ENCODE measurements around the gene GNG3. TPM values are rescaled to one million over a fixed set of nuclear protein-coding genes. Genes with fewer than 3 reads are reported as not detected.
"Not testable (repeated sequence)": the region's sequence is repeated elsewhere in the genome, so short reads cannot be mapped to it uniquely, and the experiment has no call there.

Gene GNG3
- total RNA-seq, 1 donor from 2014 or later = not detected

DNA sequence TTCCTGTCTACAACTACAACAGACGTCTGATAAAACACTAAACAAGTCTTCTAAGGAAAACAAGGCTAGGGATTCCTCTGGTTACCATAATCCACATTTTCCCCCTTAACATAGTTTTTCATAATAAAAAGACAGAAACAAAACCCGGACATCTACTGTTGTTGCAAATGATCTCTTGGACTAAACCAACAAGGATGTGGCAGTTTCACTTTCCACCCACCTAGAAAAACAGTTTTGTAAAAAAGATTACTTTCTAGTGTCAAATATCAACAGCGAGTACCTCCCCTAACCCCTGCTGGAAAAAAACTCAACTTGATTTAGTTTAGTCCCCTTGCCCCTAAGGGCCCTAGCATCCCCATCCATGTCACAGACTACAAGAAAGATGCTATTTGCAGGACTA lies 5.4 kb downstream of the GNG3 start:
- intact Hi-C loops (cut with DNase I) = no loop called here
- no peak for ATAC-seq (ENCODE audit: poor library complexity)
- DNase-seq = no peak

DNA sequence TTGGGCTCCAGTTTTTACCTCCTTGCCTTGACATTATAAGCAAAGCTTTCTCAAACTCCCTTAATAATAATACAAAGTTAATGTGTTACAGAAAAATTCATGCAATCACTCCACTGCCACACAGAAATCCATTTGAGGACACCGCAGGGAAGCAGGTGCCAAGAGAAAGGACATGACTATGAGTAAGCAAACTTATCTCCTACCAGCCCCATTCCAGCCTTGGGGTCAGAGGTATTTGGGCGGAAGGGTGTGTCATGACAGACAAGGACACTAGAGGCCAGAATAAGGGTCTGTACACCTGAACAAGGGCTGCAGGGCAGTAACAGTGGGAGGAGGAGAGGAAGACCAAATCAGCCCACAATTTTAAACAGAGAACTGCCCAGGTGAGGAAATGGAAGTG lies 5.9 kb downstream of the GNG3 start:
- DNase-seq (no peak), ATAC-seq (ENCODE audit: poor library complexity) (peak; percentile 10)
- intact Hi-C loops (cut with DNase I) = no loop called here

DNA sequence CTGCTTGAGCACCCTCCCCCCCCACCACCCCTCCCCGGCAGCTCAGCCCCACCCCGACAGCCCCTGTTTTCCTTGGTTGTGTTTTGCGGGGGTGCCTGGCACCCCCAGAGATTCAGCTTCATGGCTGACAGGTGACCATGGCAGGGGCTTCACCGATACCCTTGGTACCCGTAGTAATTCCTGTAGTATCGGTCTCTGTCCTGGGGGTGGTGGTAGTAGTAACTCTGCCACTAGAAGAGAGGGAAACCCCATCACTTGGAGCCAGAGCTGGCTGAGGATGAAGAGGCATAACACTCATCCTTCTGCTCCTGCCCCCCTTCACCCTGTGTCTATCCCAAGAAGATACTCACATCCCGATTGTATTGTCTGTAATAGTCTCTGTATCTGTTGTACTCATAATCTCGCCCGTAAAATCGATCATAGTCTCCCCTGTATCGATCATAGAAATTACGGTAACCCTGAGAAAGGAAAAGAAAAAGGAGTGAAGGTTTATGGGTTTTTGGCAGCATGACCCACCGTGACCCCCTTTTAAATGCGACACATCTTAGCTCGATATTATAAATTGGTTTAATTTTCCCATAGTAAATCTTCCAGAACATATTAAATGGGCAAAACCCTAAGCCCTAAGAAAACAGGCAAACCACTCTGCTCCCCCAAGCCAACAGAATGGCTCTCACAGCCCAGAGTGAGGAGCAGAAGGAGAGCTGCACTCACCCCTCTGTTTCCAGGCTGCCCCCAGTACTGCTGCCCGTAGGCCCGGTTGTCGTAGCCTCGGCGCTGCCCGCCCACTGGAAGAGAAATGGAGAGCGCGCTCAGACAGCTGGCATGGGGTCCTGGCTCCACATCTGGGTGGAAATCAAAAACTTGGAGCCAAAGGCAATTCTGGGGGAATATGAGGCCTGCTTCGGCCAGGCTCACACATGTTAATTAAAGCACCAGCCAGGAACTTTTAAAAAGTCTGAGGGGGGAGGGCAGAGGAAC lies 8.0 kb downstream of the GNG3 start:
- no peak for ATAC-seq (ENCODE audit: poor library complexity)
- intact Hi-C loops (cut with DNase I) = no loop called here
- DNase-seq = no peak

DNA sequence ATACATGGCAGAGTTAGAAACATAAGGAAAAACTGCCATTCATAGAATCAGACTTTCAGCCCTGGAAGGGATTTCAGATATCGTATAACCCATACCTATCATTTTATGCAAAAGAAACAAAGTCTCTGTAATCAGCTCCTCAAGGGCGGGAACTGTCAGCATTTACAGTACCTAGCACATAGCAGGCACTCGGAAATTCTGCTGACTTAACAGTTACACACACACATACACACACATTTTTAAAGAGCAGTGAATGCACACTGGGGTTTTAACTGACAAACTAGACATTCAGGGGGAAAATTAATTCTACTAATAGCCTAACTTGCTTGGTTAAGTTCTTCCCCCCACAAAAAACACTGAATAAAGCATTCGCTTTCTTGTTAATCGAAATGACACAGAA lies 8.7 kb downstream of the GNG3 start:
- intact Hi-C loops (cut with DNase I) = no loop called here
- ATAC-seq (ENCODE audit: poor library complexity) (no peak), DNase-seq (no peak)

DNA sequence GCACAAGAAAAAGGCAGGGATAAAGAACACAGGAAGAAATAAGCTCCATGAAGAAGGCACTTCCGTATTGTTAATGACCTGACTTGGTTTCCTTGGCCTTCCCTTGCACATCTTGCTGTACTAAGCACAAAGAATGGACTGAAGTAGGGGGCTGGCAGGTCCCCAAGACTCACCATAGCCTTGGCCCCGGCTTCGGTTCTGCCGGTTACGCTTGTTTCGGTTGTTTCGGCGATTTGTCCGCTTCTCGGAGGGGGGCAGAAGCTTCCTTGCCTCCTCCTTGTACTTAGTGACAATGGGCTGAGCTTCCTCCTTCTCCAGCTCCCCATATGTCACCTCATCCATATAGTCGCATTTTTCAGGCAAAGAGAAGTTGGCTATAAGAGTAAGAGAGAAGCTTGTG lies 9.3 kb downstream of the GNG3 start:
- ATAC-seq (ENCODE audit: poor library complexity) (no peak), DNase-seq (no peak)
- intact Hi-C loops (cut with DNase I) = no loop called here

DNA sequence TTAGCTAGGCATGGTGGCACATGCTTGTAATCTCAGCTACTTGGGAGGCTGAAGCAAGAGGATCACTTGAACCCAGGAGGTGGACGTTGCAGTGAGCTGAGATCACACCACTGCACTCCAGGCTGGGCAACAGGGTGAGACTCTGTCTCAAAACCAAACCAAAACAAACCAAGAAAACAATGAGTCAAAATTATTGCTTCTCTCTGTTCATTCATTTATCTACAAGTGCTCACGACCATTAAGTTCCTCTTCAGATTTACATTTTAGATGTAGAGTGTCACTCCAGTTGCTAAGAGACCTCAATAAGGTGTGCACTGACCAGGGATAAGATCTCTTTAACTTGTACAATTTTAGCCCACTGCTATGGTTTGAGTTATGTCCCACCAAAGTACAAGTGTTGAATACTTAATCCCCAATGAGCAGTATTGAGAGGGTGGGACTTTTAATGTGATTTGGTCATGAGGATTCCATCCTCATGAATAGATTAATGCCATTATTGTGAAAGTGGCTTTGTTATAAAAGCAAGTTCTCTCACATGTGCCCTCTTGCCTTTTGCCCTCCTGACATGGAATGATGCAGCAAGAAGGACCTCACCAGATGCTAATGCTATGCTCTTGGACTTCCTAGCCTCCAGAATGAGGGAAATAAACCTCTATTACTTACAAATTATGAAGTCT lies 12.0 kb downstream of the GNG3 start:
- ATAC-seq (ENCODE audit: poor library complexity) = no peak
- intact Hi-C loops (cut with DNase I) = no loop called here

DNA sequence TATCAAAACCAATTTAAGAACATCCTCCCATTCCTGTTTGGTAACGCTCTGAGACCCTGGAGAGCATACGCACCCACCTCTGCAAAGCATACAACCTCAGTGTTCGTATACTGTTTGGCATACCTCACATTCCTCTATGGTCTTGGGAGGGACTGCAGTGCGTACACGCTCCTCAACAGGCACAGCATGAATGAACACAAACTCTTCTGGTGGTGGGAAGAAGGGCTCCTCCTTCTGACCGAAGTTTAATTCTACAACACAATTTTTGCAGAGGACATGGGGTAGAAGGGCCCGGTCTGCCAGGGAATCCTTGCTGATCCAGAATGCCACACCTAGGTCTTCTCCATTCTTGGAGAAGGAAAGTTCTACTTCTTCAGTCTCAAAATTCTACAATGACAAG lies 14.5 kb downstream of the GNG3 start:
- ATAC-seq (ENCODE audit: poor library complexity) (no peak), DNase-seq (no peak)
- intact Hi-C loops (cut with DNase I) = no loop called here

More for the DNA sequence above, 12.0 kb downstream of the GNG3 start:
- DNase-seq = no peak

DNA sequence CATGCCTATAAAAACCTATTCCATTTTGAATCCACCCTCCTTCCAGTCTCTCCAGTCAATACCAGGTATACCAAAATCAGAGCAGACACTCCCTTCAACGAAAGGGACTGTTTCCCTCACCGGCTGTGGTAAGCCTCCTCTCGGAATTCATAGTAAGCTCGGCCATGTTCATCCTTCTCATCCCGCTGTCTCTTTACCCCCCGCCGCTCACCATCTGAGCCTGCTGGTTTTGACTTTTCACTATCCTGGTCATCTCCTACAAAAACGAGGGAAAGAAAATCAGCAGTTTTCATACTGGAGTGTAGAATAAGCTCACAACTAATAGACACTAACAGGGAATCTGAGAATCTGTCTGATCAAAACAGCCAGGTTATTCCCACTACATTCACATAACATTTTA lies 16.7 kb downstream of the GNG3 start:
- ATAC-seq (ENCODE audit: poor library complexity) (no peak), DNase-seq (no peak)
- intact Hi-C loops (cut with DNase I) = no loop called here

DNA sequence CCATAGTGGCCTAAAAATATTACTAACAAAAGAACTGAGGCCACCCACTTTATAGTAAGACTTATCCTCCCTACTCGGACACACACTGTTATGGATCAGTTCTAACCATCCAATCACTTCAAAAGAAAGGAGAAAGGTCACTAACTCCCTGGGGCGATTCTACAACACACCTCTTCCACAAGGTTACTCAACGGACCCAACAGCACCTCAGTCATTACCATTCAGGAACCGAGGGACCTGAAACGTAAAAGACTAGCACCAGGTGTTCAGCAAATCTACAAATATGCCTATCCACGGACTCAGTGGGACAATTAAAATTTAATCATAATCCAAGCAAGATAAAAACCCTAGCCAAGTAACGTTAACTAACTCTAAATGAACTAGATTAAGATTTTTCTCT lies 18.2 kb downstream of the GNG3 start:
- DNase-seq = no peak
- no peak for ATAC-seq (ENCODE audit: poor library complexity)
- intact Hi-C loops (cut with DNase I) = no loop called here

DNA sequence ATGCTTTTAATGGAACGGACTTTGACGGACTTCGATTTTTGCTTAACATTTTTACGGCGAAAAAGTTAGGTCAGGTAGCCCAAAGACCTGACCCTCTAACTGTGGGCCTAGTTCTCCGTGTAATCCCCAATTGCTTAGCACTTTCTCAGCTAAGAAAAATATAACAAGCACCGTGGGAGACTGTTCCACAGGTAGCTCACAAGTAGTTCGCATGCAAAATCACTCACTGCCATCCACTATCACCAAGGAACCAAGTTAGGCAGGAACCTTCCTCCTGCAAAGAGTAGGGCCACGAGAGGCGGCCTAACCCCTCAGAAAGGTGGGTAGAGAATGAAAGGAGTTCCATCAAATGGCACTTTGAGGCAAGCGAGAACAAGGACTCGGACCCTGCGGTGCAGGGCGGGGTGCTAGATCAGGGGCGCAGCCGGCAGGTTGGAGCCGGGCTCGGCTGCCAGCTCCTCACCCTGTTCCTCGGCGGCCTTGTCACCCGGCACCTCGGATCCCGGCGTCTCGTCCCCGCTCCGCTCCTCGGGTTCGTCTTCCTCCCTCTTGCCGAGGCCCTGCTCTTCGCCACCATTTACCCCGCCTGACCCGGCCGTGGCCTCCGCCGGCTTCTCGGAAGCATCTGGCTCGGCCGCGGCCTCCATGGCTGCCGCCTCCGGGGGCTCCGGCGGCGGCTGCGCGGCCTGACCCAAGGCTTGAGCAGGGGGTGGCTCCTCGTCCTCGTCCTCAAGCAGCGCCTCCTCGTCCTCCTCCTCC lies 18.9 kb downstream of the GNG3 start:
- no peak for DNase-seq
- intact Hi-C loops (cut with DNase I) = no loop called here
- no peak for ATAC-seq (ENCODE audit: poor library complexity)

DNA sequence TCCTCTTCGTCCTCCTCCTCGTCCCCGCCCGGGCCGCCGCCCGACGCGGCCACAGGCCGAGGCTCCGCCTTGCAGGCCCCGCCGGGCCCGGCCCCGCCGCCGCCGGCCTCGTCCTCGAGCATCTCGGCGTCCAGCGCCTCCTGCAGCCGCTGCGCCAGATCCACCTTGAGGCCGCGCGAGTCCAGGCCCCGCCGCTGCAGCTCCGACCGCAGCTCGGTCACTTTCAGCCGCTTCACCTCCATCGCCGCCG lies 19.4 kb downstream of the GNG3 start:
- intact Hi-C loops (cut with DNase I) = no loop called here
- DNase-seq (no peak), ATAC-seq (ENCODE audit: poor library complexity) (peak; percentile 3)

DNA sequence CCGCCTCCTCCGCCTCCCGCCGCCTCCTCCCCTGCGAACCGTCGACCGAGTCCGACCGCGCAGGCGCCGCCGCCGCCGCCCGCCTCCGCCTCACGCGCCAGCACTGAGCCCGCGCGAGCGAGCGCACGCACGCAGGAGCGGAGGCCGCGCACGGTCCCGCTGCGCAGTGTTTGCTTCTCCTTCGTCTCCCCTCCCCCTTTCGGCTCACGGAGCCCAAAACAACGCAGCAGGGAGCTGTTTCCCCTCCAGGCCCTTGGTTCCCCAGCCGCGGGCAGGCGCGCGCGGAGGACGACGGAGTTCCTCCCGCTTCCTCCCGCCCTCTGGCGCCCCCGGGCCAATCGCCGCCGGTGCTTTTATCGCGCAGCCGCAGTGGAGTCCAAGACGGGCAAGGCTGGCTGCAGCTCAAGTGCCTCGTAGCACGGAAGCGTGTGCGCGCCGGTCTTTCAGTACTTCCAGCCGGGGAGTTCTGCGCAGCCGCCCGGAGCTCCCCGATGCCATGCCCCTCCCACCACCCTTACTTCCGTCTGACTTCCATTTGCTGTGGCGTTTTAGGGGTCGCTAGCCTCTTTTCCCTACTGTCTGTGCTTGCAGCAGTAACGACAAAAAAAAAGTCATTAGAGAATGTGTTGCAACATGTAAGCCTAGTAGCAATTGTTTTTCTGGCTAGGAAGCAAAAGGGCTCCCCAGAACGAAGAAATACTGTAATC lies 19.8 kb downstream of the GNG3 start, which contains the start of gene HNRNPUL2:
HNRNPUL2 (minus strand) TSS at position 293 of the 707 bp plus-strand sequence. CDS start 301 bp downstream, outside the sequence.
- intact Hi-C loops (cut with DNase I) = no loop called here
- DNase-seq = peak; percentile 99
- ATAC-seq (ENCODE audit: poor library complexity) = peak; percentile 94

DNA sequence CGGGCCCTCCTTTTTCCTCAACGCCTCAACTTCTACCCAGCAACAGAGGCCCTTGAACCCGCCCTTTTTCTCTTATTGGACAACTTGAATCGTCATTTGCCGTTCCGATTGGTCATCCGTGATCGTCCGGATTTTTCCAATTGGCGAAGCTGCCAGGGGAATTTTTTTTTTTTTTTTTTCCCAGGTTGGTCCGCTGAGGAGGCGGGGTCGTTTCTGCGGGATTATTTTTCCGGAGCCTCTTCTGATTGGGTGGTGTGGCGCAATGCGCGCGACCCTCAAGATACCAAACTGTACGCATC lies 20.3 kb downstream of the GNG3 start:
- peak; percentile 83 for ATAC-seq (ENCODE audit: poor library complexity)
- peak; percentile 89 for DNase-seq
- intact Hi-C loops (cut with DNase I) = no loop called here

DNA sequence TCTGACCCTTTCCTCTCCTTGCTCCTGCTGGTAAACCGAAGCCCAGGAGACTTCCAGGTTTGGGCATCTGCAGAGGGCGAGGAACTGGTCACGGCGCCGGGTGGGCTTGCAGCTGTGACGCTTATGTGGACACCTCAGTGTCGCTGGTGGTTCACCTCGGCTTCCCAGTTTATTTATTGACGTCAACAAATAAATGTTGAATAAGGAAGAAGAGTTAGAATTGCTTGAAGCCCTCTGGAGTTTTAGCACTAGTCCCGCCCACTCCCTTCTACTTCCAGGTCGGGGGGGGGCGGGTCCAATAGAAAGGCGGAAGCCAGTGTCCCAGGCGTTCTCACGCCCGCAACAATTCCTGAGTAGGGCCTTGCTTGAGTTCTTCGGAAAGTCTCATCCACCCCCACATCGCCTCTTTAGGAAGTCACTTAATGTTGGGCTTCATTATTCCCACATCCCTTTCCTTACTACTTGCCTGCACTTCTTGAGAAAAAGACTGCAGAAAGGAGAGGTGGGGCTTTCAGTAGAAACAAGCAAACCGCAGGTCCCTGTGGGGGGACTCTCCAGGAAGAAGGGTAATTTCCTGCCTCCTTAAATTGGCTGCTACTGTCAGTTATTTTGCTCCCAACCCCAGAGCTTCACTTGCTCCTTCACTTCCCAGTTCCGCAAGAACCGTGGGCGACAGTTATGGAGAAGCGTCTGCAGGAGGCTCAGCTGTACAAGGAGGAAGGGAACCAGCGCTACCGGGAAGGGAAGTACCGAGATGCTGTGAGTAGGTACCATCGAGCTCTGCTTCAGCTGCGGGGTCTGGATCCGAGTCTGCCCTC lies 20.9 kb downstream of the GNG3 start, which contains the start of gene TTC9C:
TTC9C (plus strand) TSS at position 316 of the 818 bp plus-strand sequence; CDS start at position 679, 363 bp downstream.
- DNase-seq (peak; percentile 90), ATAC-seq (ENCODE audit: poor library complexity) (peak; percentile 76)
- intact Hi-C loops (cut with DNase I) = no loop called here

DNA sequence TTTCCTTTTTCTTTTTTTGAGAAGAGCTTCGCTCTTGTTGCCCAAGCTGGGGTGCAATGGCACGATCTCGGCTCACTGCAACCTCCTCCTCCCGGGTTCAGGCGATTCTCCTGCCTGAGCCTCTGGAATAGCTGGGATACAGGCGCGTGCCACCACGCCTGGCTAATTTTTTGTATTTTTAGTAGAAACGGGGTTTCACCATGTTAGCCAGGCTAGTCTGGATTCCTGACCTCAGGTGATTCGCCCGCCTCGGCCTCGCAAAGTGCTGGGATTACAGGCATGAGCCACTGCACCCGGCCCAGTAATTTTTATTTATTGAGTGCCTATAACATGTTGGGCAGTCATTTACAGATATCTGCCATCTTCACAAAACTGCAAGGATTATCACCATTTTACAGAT lies 22.6 kb downstream of the GNG3 start:
- DNase-seq; ATAC-seq (ENCODE audit: poor library complexity); intact Hi-C loops (cut with DNase I): not testable (repeated sequence)

DNA sequence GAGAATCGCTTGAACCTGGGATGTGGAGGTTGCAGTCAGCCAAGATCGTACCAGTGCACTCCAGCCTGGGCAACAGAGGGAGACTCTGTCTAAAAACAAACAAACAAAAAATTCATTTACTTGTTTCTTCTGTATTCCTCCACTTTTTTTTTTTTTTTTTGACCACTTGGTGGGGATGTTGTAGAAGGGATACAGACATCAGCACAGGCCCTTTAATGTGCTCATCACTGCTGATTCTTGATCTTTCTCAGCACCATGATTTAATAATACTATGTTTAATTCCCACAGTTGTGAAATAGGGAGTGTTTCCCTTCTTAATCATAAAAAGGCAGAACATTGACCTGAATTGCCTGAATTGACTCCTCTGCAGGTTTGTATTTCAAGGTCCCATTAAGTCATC lies 25.4 kb downstream of the GNG3 start:
- ATAC-seq (ENCODE audit: poor library complexity) (no peak), DNase-seq (no peak)
- intact Hi-C loops (cut with DNase I) = no loop called here

DNA sequence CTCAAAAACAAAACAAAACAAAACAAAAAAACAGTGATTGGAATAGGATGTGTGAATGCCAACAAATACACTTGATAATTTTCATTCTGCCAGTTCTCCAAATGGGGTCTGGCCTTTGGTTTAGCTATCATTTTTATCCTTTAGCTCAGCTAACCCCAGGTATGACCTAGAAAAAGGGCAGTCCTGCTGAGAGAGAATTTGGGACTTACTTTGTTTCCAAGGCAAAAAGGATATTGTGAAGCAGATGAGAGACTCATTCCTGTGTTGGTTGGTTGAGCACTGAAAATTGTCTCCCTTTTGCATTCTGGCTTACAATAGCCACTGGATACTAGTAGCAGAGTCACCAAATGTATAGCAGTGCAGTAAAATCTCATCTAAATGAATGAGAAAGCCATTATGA lies 29.7 kb downstream of the GNG3 start:
- no peak for ATAC-seq (ENCODE audit: poor library complexity)
- no peak for DNase-seq
- intact Hi-C loops (cut with DNase I) = no loop called here

DNA sequence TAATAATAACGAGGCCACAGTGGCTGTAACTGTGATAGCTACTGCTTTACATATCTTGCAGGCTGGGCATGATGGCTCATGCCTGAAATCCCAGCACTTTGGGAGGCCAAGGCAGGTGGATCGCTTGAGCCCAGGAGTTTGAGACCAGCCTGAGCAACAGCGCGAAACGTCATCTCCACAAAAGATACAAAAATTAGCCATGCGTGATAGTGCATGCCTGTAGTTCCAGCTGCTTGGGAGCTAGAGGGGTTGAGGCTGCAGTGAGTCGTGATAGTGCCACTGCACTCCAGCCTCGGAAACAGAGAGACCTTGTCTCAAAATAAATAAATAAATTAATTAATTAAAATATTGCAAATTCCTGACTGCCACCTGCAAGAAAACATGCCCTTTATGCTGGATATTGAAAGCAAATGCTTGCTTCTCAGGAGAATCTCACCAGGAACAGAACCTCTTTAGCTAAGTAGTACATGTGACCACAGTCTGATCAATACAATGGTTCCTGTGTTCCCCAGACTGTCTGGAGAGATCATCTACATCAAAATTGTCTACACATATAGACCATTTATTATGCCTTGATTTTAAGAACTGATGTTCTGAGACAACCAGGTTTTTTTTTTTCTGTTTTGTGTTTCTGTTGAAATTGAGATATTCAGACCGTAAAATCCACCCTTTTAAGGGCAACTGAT lies 40.1 kb downstream of the GNG3 start:
- intact Hi-C loops (cut with DNase I) = no loop called here
- ATAC-seq (ENCODE audit: poor library complexity) (no peak), DNase-seq (no peak)

Data from Right ventricle myocardium superior (tissue), 1 donor.